Measurements from ENCODE around the gene FBXO38. TPM values are rescaled to one million over a fixed set of nuclear protein-coding genes. Genes with fewer than 3 reads are reported as not detected.

FBXO38 gene
- polyA plus RNA-seq, 3 donors = 6.8 to 22.1 (median 14.8) TPM

- no peaks in the 10 kb centered on the region for H3K27me3 ChIP-seq (ENCODE audit: control insufficient read depth in 2 of 2, insufficient read depth in 2 of 2, low read length in 2 of 2)
- no peaks in the 10 kb centered on the region for H3K9me3 ChIP-seq (replicated peaks in 1 of 2; ENCODE audit: control insufficient read depth in 1 of 2, insufficient read depth in 1 of 2, low read length in 2 of 2)
- Mint-ChIP-seq H3K4me1 (peaks cover 35% of the 10 kb centered on the region), H3K27ac (no peak overlapping the region), H3K4me3 (no peak overlapping the region), H3K27me3 (ENCODE audit: low read depth in 3 of 3) (no peaks in the 10 kb centered on the region), H3K36me3 (peaks cover 43 to 70% of the 10 kb centered on the region in 2 donors), H3K9me3 (peaks cover 0 to 2% (median 0%) of the 10 kb centered on the region in 7 donors)
- no peak overlapping the region for H3K27ac ChIP-seq (ENCODE audit: low read depth in 1 of 2, low read length in 2 of 2)
- intact Hi-C loops (cut with micrococcal nuclease) = no loop called here
- 100% methylated on average over 3 of the region's 3 CpGs for WGBS (ENCODE audit: insufficient coverage)
- no peak for DNase-seq
- peaks cover 27 to 59% of the 10 kb centered on the region in 2 donors for H3K36me3 ChIP-seq (replicated peaks in 1 of 2; ENCODE audit: control insufficient read depth in 1 of 2, insufficient read depth in 2 of 2, low read length in 2 of 2)
- H4K20me1 ChIP-seq (ENCODE audit: insufficient read depth, low read length) = peaks cover 40% of the 10 kb centered on the region
- H3K79me2 ChIP-seq (ENCODE audit: insufficient read depth, low read length) = peaks cover 84% of the 10 kb centered on the region
- H3K4me1 ChIP-seq (ENCODE audit: control insufficient read depth in 1 of 2, insufficient read depth in 2 of 2, low read length in 2 of 2) = peaks cover 11 to 15% of the 10 kb centered on the region in 2 donors
- H2AFZ ChIP-seq (ENCODE audit: insufficient read depth, low read depth, low read length, poor library complexity, severe bottlenecking) = no peak overlapping the region
- no peak overlapping the region for H3K9ac ChIP-seq (ENCODE audit: insufficient read depth, low read length, poor library complexity, severe bottlenecking)
- H3K4me2 ChIP-seq (replicated peaks; ENCODE audit: extremely low read depth, low read length, poor library complexity, severe bottlenecking) = no peak overlapping the region
- TF ChIP-seq CTCF (IDR thresholded peaks at IDR 0.05) = no peak
- H3K4me3 ChIP-seq (replicated peaks in 1 of 3; ENCODE audit: low read depth in 2 of 3, low read length in 3 of 3) = no peak overlapping the region
Measured at GRCh38 chr5:148394587-148395019, 10.8 kb downstream of the FBXO38 start.

GRCh38 chr5:148395031-148395430, 11.3 kb downstream of the FBXO38 start:
- H4K20me1 ChIP-seq (ENCODE audit: insufficient read depth, low read length) = peaks cover 38% of the 10 kb centered on the region
- Mint-ChIP-seq H3K4me1 (peaks cover 35% of the 10 kb centered on the region), H3K36me3 (peaks cover 45 to 70% of the 10 kb centered on the region in 2 donors), H3K9me3 (peaks cover 0 to 2% (median 0%) of the 10 kb centered on the region in 7 donors), H3K27me3 (ENCODE audit: low read depth in 3 of 3) (no peaks in the 10 kb centered on the region), H3K27ac (no peak overlapping the region), H3K4me3 (no peak overlapping the region)
- peaks cover 11 to 15% of the 10 kb centered on the region in 2 donors for H3K4me1 ChIP-seq (ENCODE audit: control insufficient read depth in 1 of 2, insufficient read depth in 2 of 2, low read length in 2 of 2)
- intact Hi-C loops (cut with micrococcal nuclease) = no loop called here
- no peak overlapping the region for H2AFZ ChIP-seq (ENCODE audit: insufficient read depth, low read depth, low read length, poor library complexity, severe bottlenecking)
- DNase-seq = no peak
- H3K4me3 ChIP-seq (replicated peaks in 1 of 3; ENCODE audit: low read depth in 2 of 3, low read length in 3 of 3) = no peak overlapping the region
- no peak overlapping the region for H3K27ac ChIP-seq (ENCODE audit: low read depth in 1 of 2, low read length in 2 of 2)
- H3K27me3 ChIP-seq (ENCODE audit: control insufficient read depth in 2 of 2, insufficient read depth in 2 of 2, low read length in 2 of 2) = no peaks in the 10 kb centered on the region
- H3K4me2 ChIP-seq (replicated peaks; ENCODE audit: extremely low read depth, low read length, poor library complexity, severe bottlenecking) = no peak overlapping the region
- H3K79me2 ChIP-seq (ENCODE audit: insufficient read depth, low read length) = peaks cover 84% of the 10 kb centered on the region
- TF ChIP-seq CTCF (IDR thresholded peaks at IDR 0.05) = no peak
- no peak overlapping the region for H3K9ac ChIP-seq (ENCODE audit: insufficient read depth, low read length, poor library complexity, severe bottlenecking)
- WGBS (ENCODE audit: insufficient coverage) = no CpG with 5 or more reads among the region's 2 CpGs
- H3K36me3 ChIP-seq (replicated peaks in 1 of 2; ENCODE audit: control insufficient read depth in 1 of 2, insufficient read depth in 2 of 2, low read length in 2 of 2) = peaks cover 31 to 61% of the 10 kb centered on the region in 2 donors
- H3K9me3 ChIP-seq (replicated peaks in 1 of 2; ENCODE audit: control insufficient read depth in 1 of 2, insufficient read depth in 1 of 2, low read length in 2 of 2) = no peaks in the 10 kb centered on the region

Data from CD14-positive monocyte (primary cell).